Neural cell (in vitro differentiated cells): Measurements from ENCODE around the gene C4A.

Experiments used
- CTCF ChIP-seq: fragments of 450-650 bp; IDR thresholded peaks from 2 replicates; pipeline ENCODE4 v1.5.1; 2014; ENCODE audit warnings: antibody characterized with exemption, mild to moderate bottlenecking, moderate library complexity; ENCODE audit not compliant: poor library complexity, severe bottlenecking
- EP300 ChIP-seq: fragments of 450-650 bp; conservative IDR thresholded peaks from 2 replicates; pipeline ENCODE4 v1.6.1; 2014; ENCODE audit warnings: antibody characterized with exemption, mild to moderate bottlenecking, moderate library complexity; ENCODE audit not compliant: poor library complexity, severe bottlenecking
- MXI1 ChIP-seq: fragments of 450-650 bp; conservative IDR thresholded peaks from 2 replicates; pipeline ENCODE4 v1.6.1; 2014; ENCODE audit warnings: antibody characterized with exemption, mild to moderate bottlenecking; ENCODE audit not compliant: poor library complexity, severe bottlenecking
- POLR2AphosphoS5 ChIP-seq: IDR thresholded peaks from 2 replicates; pipeline ENCODE4 v1.6.1; 2012
- RAD21 ChIP-seq: fragments of 450-650 bp; conservative IDR thresholded peaks from 2 replicates; pipeline ENCODE4 v1.6.1; 2014; ENCODE audit warnings: antibody characterized with exemption, mild to moderate bottlenecking, moderate library complexity
- TAF1 ChIP-seq: IDR thresholded peaks from 2 replicates; pipeline ENCODE4 v1.6.1; 2012; ENCODE audit warnings: low read depth

- TF ChIP-seq POLR2AphosphoS5 = no peak
- no peak for TF ChIP-seq CTCF
- TF ChIP-seq EP300 = no peak
- TF ChIP-seq TAF1 = no peak
- TF ChIP-seq RAD21 = no peak
- TF ChIP-seq MXI1 = no peak
Measured at GRCh38 chr6:31966506-31966905, 15.4 kb upstream of the C4A start.
